ENCODE data around the gene BSDC1.

- TF ChIP-seq CTCF (IDR thresholded peaks at IDR 0.05 in 8 of 11, conservative IDR thresholded peaks at IDR 0.05 in 3 of 11) (no peak), POLR2A (IDR thresholded peaks at IDR 0.05) (no peak)
Measured at GRCh38 chr1:32390904-32391870, 3.1 kb downstream of the BSDC1 start.
